H1 (cell line): ENCODE measurements around the gene MYO15B.

Experiments
- BACH1 ChIP-seq: IDR thresholded peaks from 2 replicates; pipeline ENCODE4 v1.6.1; 2012; ENCODE audit warnings: low read length, improper control_type of control experiment
- EZH2 ChIP-seq: fragments of 200-600 bp; sonication (generic); IDR thresholded peaks from 2 replicates; pipeline ENCODE4 v1.7.1; 2012; ENCODE audit warnings: low read depth, mild to moderate bottlenecking, moderate library complexity, low read length, inconsistent platforms; ENCODE audit not compliant: severe bottlenecking
- JUND ChIP-seq: IDR thresholded peaks from 2 replicates; pipeline ENCODE4 v1.6.1; 2011; ENCODE audit warnings: mild to moderate bottlenecking, improper control_type of control experiment, low read length
- MAFK ChIP-seq: IDR thresholded peaks from 2 replicates; pipeline ENCODE4 v1.6.1; 2012; ENCODE audit warnings: low read depth, mild to moderate bottlenecking, improper control_type of control experiment, low read length
- PHF8 ChIP-seq: fragments of 200-600 bp; sonication (generic); conservative IDR thresholded peaks from 2 replicates; pipeline ENCODE4 v1.7.1; 2012; ENCODE audit warnings: low read depth, mild to moderate bottlenecking, inconsistent platforms, low read length, moderate library complexity
- POLR2A ChIP-seq, 2 experiments: IDR thresholded peaks; 1 replicate in 1 of 2; 2 replicates in 1 of 2; pipeline ENCODE4 v1.6.1; 2011; ENCODE audit warnings: low read depth in 2 of 2, low read length in 2 of 2, mild to moderate bottlenecking in 2 of 2; ENCODE audit errors: control extremely low read depth in 1 of 2
- SIN3A ChIP-seq, 2 experiments: IDR thresholded peaks in 1 of 2; conservative IDR thresholded peaks in 1 of 2; 2 replicates each; pipeline ENCODE4 v1.6.1; 2011 to 2012; ENCODE audit warnings: low read length in 2 of 2, improper control_type of control experiment in 1 of 2, low read depth in 1 of 2, mild to moderate bottlenecking in 1 of 2
- TCF12 ChIP-seq: IDR thresholded peaks from 2 replicates; pipeline ENCODE4 v1.6.1; 2011; ENCODE audit warnings: low read depth, mild to moderate bottlenecking, low read length
- TF ChIP-seq, protein P1 (sequence below), 3 experiments: IDR thresholded peaks; 1 replicate in 2 of 3; 2 replicates in 1 of 3; pipeline versions ENCODE4 v1.5.1 to v1.6.1; 2011; ENCODE audit warnings: low read length in 3 of 3, mild to moderate bottlenecking in 3 of 3, inconsistent platforms in 2 of 3, low read depth in 1 of 3, moderate library complexity in 1 of 3; ENCODE audit not compliant: insufficient read depth in 1 of 3; ENCODE audit errors: control extremely low read depth in 1 of 3
- TF ChIP-seq, protein P2 (sequence below): IDR thresholded peaks from 2 replicates; pipeline ENCODE4 v1.6.1; 2011; ENCODE audit warnings: low read length, improper control_type of control experiment

DNA sequence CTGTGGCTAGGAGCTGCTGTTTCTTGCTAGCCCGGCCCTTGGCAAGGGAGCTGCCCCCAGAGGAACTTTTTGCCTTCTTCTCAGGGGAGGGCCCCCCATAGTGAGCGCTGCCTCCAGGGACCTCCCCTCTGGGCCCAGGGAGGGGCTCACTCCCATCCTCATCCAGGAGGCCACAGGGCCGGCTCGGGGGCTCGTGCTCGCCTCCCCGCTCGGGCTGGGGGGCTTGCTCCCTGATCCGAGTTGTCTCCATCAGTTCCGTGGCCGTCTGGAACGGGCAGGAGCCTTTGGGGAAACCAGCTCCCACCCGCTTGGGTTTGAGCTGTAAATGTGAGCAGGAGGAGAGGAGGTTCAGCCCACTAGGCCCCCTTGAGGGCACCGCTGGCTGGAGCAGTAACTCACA, 41.6 kb downstream of the MYO15B start:
- TF ChIP-seq, protein P1, sequence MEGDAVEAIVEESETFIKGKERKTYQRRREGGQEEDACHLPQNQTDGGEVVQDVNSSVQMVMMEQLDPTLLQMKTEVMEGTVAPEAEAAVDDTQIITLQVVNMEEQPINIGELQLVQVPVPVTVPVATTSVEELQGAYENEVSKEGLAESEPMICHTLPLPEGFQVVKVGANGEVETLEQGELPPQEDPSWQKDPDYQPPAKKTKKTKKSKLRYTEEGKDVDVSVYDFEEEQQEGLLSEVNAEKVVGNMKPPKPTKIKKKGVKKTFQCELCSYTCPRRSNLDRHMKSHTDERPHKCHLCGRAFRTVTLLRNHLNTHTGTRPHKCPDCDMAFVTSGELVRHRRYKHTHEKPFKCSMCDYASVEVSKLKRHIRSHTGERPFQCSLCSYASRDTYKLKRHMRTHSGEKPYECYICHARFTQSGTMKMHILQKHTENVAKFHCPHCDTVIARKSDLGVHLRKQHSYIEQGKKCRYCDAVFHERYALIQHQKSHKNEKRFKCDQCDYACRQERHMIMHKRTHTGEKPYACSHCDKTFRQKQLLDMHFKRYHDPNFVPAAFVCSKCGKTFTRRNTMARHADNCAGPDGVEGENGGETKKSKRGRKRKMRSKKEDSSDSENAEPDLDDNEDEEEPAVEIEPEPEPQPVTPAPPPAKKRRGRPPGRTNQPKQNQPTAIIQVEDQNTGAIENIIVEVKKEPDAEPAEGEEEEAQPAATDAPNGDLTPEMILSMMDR (IDR thresholded peaks at IDR 0.05; ENCODE audit: control extremely low read depth in 1 of 3, insufficient read depth in 1 of 3, low read depth in 1 of 3, low read length in 3 of 3) = peak in 2 of 3 experiments; percentile 0 to 10; a peak in 2 of 4 replicates
- TF ChIP-seq SIN3A (conservative IDR thresholded peaks at IDR 0.05 in 1 of 2, IDR thresholded peaks at IDR 0.05 in 1 of 2; ENCODE audit: low read depth in 1 of 2, low read length in 2 of 2) (no peak), MAFK (no peak), BACH1 (no peak), POLR2A (IDR thresholded peaks at IDR 0.05; ENCODE audit: control extremely low read depth in 1 of 2, low read depth in 2 of 2, low read length in 2 of 2) (no peak), TCF12 (no peak), EZH2 (no peak), PHF8 (no peak), JUND (no peak)
- TF ChIP-seq, protein P2, sequence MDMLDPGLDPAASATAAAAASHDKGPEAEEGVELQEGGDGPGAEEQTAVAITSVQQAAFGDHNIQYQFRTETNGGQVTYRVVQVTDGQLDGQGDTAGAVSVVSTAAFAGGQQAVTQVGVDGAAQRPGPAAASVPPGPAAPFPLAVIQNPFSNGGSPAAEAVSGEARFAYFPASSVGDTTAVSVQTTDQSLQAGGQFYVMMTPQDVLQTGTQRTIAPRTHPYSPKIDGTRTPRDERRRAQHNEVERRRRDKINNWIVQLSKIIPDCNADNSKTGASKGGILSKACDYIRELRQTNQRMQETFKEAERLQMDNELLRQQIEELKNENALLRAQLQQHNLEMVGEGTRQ = no peak
